H54 (cell line): ENCODE results near the gene SLC27A3.

Source experiments
- DNase-seq: peaks from one replicate; pipeline ENCODE4 v3.0.0; 2011; ENCODE audit warnings: low spot score, mixed read lengths; ENCODE audit not compliant: insufficient read length
- FAIRE-seq: peaks from 3 replicates; lab custom pipeline; 2011; peaks lifted over from hg19 to GRCh38; lab: Jason Lieb, UNC
- POLR2A ChIP-seq: IDR thresholded peaks from 2 replicates; pipeline ENCODE4 v1.6.1; 2011; ENCODE audit warnings: low read depth, mild to moderate bottlenecking, low read length

Gene SLC27A3

DNA sequence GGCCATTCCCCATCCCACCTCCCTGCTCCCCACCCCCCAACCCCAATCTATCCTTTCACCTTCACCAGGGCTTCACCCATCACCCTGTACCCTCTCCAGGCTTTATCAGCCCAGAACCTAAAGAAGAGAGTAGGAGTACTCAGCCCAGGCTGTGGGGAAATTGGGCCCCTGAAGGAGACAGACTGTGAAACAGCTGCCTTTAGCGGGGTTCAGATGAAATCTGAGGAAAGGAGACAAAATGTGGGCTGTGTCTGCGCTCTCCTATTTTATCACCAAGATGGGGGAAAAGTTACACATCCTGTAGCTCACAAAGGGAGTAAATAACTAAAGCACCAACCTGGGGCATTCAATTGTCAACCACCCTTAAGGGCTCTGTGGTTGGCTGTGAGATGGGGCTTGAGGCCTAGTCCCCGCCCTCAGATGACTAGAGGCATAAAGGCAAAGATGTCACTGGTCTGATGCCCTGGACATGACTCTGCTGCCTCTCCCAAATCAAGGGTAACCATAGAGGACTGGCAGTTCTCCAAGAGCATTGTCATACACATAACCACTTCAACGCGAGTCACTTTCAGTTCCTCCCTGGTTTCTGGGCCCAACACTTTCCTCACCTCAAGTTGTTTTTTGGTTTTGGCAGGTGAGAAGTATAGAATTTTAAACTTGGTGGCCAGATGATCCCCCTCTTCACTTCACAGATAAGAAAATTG lies 30.0 kb downstream of the SLC27A3 start:
- FAIRE-seq (peak; percentile 83), DNase-seq (peak; percentile 81)
- no peak for TF ChIP-seq POLR2A

DNA sequence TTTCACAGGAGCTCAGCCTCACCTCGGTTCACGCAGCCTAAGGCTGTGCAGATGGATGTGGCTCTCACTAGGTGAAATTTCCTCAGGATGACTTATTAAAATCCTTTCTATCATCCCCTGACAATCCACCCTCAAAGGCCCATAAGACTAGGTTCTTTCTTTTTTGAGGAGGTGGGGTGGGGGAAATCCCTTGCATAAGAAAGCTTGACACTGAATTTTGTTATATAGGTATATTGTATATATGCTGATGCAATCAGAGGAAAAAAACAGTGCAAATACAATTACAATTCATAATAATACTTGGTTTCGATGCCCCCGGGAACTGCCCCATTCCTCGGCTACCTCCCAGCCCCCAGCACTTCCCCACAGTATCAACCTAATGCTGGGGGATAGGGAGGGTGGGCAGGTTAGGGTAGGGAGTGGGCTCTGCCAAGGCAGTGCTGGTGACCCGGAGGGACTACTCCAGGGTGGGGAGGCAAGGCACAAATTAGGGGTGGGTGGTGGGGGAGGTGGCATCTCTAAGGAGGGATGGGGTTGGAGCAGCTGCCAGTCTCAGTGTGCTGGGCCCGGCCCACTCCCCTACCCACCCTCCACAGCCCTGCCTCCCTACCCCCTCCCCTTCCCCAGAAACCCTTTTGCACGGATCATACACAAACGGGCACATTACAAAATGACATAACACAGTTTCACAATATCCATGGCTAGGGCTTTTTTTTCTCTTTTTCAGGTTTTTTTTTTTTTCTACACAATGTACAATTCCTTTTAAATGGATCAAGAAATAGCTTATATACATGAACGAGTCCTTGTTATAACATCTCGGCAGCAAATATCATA lies 30.9 kb downstream of the SLC27A3 start:
- no peak for FAIRE-seq
- TF ChIP-seq POLR2A, result no peak
- DNase-seq, result no peak

DNA sequence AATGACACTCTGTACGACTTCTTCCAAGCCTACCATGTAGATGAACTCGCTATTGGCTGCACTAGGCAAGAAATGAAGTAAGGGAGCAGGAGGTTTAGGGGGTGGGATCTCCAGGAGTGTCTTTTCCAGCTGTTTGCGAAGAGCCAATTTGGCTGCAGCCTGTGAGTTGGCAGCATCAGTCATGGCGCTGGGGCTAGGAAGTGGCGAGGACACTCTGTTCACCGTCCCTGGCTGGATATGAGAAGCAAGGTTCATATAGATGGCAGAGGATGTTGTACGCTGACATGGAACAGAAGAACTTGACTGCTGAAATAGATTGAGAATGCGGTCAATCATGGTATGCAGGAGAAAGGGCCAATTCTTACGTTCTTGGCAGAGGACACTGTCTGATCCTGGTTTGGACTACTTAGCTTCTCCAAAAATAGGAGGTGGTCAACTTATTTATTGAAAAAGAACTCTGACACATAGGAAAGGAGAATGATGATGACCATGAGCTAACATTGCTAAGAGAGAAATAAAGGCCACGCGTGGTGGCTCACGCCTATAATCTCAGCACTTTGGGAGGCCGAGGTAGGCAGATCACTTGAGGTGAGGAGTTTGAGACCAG lies 41.2 kb downstream of the SLC27A3 start:
- DNase-seq (no peak), FAIRE-seq (no peak)
- TF ChIP-seq POLR2A, result no peak

DNA sequence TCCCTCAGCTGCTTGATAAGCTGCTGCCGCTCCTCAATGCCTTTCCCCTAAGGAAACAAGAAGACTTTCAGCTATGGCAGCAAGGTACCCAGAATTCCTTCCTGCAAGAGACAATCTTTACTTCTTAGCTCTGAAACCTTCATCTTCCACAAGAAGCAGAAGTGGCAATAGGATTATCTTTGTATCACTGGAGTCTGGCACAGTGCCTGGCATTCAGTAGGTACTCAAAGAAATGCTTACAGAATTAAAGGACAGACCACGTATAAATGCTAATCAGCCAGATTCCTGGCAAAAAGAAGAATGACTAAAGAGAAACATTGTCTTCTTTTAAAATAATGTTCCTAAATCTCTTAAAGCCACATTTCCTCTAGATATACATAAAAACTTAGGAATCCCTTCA lies 43.7 kb downstream of the SLC27A3 start:
- FAIRE-seq (no peak), DNase-seq (no peak)
- TF ChIP-seq POLR2A, result no peak

DNA sequence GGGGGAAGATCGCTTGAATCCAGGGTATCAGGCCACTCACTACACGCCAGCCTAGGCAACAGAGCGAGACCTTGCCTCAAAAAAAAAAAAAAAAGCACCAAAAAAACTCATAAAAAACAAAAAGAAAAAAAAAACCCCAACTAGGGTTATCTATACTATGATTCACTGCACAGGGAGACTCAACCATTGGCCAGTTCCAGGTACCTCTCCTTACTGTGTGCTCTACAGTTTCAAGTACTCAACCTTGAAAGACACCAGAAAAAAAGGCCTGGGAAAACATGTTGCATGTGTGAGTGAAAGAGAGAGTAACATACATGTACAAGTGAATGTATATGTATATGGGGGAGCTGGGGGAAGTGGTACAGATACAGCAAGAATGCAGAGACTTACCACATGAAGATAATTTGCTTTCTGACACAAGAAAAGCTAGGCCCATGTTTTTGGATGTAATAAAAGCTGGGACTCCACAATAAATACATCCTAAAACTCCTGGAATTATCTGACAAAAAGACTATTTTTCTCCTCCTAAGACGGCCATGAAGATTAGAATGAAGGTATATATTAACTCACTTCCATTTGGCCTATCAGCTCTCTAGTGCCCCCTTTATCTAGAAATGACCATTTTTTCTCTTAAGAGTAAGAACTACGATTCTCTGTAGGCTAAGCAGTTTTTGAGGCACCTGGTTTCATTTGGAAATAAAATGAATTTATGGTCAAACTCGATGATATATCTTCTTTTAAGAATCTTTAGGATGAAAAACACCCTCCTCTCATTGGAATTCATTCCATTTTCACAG lies 52.2 kb downstream of the SLC27A3 start:
- TF ChIP-seq POLR2A, result no peak
- FAIRE-seq (no peak), DNase-seq (no peak)
